ENCODE measurements around the gene PWWP2B. TPM values are rescaled to one million over a fixed set of nuclear protein-coding genes. Genes with fewer than 3 reads are reported as not detected.

Gene PWWP2B
- total and polyA plus RNA-seq, 10 of the 15 experiments (the other 5 are each of a cell fraction or from before 2014, with no cell fraction given), result 0.04 to 0.87 (median 0.35) TPM; not detected in 4

DNA sequence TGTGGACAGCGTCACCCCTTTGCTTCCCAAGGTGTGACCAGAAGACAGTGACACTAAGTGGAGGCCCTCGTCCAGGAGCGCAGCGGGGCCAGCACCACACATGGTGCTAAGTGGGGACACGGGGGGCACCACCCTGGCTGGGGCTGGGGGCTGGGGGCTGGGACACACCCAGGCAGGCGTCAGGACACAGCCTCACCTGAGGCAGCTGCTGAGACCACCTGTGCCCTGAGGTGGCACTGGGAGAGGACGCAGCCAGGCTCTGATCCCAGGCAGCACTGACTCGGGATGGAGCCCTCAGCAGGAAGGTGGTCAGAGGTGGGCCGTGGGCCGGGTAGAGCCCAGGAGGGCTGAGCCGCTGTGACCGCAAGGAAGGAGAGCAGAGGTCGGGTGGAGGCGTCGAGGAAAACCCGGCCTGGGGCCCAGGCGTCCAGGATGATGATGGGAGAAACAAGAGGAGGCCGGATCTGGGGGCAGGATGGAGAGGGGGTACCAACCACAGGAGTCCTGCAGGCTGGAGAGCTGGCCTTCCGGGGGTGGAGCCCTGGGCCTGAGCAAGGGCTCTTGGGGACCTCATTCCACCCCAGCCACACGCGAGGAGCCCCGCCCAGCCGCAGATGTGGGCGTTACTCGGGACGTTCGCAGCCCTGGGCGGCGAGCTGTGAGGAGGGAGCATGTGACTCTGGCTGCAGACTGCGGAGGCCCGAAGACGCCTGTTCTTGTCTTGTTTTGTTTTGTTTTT lies 42.5 kb upstream of the PWWP2B start (continued):
- TF ChIP-seq, protein P1, sequence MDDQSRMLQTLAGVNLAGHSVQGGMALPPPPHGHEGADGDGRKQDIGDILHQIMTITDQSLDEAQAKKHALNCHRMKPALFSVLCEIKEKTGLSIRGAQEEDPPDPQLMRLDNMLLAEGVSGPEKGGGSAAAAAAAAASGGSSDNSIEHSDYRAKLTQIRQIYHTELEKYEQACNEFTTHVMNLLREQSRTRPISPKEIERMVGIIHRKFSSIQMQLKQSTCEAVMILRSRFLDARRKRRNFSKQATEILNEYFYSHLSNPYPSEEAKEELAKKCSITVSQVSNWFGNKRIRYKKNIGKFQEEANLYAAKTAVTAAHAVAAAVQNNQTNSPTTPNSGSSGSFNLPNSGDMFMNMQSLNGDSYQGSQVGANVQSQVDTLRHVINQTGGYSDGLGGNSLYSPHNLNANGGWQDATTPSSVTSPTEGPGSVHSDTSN (IDR thresholded peaks at IDR 0.05; ENCODE audit: insufficient replicate concordance, low read depth, low read length), result no peak
- TF ChIP-seq EED (IDR thresholded peaks at IDR 0.05; ENCODE audit: low read depth) (no peak), SUZ12 (IDR thresholded peaks at IDR 0.05; ENCODE audit: unreplicated experiment) (no peak), CHD1 (IDR thresholded peaks at IDR 0.05; ENCODE audit: low read depth, low read length) (no peak), BHLHE40 (IDR thresholded peaks at IDR 0.05; ENCODE audit: borderline replicate concordance in 1 of 2, low read depth in 2 of 2, low read length in 1 of 2) (no peak), STAT3 (IDR thresholded peaks at IDR 0.05; ENCODE audit: low read depth, low read length) (no peak), JUND (IDR thresholded peaks at IDR 0.05; ENCODE audit: low read depth, low read length) (no peak), KLF5 (IDR thresholded peaks at IDR 0.05; ENCODE audit: partially characterized antibody) (no peak), SMAD1 (IDR thresholded peaks at IDR 0.05; ENCODE audit: low read depth, partially characterized antibody) (no peak)
- TF ChIP-seq, protein P2, sequence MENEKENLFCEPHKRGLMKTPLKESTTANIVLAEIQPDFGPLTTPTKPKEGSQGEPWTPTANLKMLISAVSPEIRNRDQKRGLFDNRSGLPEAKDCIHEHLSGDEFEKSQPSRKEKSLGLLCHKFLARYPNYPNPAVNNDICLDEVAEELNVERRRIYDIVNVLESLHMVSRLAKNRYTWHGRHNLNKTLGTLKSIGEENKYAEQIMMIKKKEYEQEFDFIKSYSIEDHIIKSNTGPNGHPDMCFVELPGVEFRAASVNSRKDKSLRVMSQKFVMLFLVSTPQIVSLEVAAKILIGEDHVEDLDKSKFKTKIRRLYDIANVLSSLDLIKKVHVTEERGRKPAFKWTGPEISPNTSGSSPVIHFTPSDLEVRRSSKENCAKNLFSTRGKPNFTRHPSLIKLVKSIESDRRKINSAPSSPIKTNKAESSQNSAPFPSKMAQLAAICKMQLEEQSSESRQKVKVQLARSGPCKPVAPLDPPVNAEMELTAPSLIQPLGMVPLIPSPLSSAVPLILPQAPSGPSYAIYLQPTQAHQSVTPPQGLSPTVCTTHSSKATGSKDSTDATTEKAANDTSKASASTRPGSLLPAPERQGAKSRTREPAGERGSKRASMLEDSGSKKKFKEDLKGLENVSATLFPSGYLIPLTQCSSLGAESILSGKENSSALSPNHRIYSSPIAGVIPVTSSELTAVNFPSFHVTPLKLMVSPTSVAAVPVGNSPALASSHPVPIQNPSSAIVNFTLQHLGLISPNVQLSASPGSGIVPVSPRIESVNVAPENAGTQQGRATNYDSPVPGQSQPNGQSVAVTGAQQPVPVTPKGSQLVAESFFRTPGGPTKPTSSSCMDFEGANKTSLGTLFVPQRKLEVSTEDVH (IDR thresholded peaks at IDR 0.05; ENCODE audit: low read depth, partially characterized antibody), result no peak
- TF ChIP-seq, protein P3, sequence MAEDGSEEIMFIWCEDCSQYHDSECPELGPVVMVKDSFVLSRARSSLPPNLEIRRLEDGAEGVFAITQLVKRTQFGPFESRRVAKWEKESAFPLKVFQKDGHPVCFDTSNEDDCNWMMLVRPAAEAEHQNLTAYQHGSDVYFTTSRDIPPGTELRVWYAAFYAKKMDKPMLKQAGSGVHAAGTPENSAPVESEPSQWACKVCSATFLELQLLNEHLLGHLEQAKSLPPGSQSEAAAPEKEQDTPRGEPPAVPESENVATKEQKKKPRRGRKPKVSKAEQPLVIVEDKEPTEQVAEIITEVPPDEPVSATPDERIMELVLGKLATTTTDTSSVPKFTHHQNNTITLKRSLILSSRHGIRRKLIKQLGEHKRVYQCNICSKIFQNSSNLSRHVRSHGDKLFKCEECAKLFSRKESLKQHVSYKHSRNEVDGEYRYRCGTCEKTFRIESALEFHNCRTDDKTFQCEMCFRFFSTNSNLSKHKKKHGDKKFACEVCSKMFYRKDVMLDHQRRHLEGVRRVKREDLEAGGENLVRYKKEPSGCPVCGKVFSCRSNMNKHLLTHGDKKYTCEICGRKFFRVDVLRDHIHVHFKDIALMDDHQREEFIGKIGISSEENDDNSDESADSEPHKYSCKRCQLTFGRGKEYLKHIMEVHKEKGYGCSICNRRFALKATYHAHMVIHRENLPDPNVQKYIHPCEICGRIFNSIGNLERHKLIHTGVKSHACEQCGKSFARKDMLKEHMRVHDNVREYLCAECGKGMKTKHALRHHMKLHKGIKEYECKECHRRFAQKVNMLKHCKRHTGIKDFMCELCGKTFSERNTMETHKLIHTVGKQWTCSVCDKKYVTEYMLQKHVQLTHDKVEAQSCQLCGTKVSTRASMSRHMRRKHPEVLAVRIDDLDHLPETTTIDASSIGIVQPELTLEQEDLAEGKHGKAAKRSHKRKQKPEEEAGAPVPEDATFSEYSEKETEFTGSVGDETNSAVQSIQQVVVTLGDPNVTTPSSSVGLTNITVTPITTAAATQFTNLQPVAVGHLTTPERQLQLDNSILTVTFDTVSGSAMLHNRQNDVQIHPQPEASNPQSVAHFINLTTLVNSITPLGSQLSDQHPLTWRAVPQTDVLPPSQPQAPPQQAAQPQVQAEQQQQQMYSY (CRISPR knock-in tag; IDR thresholded peaks at IDR 0.05), result no peak
- TF ChIP-seq, protein P4, sequence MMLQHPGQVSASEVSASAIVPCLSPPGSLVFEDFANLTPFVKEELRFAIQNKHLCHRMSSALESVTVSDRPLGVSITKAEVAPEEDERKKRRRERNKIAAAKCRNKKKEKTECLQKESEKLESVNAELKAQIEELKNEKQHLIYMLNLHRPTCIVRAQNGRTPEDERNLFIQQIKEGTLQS (IDR thresholded peaks at IDR 0.05; ENCODE audit: borderline replicate concordance, extremely low read depth, low read depth, low read length), result no peak
